Retina (tissue), 1 donor: Measurements from ENCODE around the gene KRT72.
A peak's percentile ranks its signal among the peaks of the same experiment; 100 is the strongest.

ENCODE experiments used
- DNase-seq: peaks from one replicate; pipeline ENCODE4 v3.0.0-alpha.2; 2016

KRT72 gene

GRCh38 chr12:52600941-52601481 is at the start of gene KRT72:
TSS of gene KRT72 (minus strand) at chr12:52601463. CDS start at chr12:52601452, 11 bp downstream.
- peak; percentile 47 for DNase-seq

DNA sequence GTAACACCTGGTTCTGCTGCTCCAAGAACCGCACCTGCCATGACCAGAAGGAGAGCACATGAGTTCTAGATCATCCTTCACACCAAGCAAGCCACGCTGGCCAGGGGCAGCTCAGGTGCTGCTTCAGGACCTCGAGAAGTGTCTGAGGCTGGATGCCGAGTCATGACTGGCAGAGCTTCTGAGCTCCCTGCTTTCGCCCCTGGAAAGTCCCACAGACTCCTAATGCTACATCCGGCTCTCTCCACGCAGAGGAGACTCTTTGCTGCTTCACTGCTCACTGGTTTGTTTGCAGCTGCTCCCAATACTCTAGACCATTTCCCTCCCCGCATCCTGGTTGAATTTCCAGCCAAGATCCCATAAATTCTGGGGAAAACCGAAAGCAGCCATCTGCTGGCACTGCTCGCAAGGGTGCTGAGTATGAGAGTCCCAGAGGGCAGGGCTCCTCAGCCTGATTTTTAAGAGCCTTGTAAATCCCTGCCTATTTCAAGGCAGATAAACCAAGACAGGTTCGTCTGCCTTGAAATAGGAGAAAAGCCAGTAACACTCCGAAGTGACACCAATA is 49.3 kb upstream of the KRT72 start:
- no peak for DNase-seq

DNA sequence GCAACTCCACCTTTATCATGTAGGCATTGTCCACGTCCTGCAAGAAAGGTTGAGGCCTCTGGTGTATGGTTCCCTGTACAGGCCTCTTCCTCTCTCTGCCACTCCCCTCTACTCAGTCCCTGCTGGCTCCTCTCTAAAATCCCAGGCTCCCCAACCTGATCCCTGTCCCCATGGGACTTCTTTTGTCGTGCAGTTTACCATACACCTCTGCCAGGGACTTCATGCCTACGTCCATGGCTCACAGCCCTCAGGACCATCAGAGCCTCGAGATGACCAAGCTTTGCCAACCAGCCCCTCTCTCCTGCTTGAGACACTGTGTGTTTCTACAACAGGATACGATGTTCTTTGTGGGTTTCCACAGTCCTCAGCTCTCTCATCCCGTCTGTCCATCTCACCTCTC is 47.8 kb upstream of the KRT72 start:
- DNase-seq, result no peak

- DNase-seq, result no peak
Measured at GRCh38 chr12:52648012-52648550, 46.8 kb upstream of the KRT72 start.

- DNase-seq, result no peak
Measured at GRCh38 chr12:52647601-52648000, 46.3 kb upstream of the KRT72 start.

- no peak for DNase-seq
Measured at GRCh38 chr12:52646613-52647012, 45.4 kb upstream of the KRT72 start.

- no peak for DNase-seq
Measured at GRCh38 chr12:52645982-52646381, 44.7 kb upstream of the KRT72 start.

- no peak for DNase-seq
Measured at GRCh38 chr12:52645120-52645761, 44.0 kb upstream of the KRT72 start.

GRCh38 chr12:52644078-52644415 is 42.8 kb upstream of the KRT72 start:
- DNase-seq, result no peak

- no peak for DNase-seq
Measured at GRCh38 chr12:52643233-52644077, 42.2 kb upstream of the KRT72 start.

GRCh38 chr12:52641468-52641867 is 40.2 kb upstream of the KRT72 start:
- DNase-seq, result no peak

GRCh38 chr12:52637299-52637698 is 36.0 kb upstream of the KRT72 start:
- DNase-seq, result no peak

- no peak for DNase-seq
Measured at GRCh38 chr12:52636592-52637258, 35.5 kb upstream of the KRT72 start.

DNA sequence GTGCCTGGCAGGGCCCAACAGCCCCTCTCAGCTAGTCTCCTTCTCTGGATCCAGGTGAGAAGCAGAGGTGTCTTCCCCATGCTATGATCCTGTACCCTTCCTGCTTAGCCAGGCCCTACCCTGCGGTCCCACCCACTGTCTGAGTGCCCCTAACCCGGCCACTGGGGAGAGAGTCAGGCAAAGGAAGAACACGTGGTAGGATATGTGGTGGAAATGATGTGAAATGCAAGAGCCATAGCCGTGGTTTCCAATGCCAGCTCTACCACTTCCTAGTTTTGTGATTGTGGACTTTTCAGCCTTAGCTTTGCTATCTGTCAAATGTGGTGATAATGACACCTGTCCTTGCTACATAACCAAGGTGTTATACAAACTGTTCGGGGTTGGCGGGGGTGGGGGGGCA is 34.9 kb upstream of the KRT72 start:
- DNase-seq, result no peak

DNA sequence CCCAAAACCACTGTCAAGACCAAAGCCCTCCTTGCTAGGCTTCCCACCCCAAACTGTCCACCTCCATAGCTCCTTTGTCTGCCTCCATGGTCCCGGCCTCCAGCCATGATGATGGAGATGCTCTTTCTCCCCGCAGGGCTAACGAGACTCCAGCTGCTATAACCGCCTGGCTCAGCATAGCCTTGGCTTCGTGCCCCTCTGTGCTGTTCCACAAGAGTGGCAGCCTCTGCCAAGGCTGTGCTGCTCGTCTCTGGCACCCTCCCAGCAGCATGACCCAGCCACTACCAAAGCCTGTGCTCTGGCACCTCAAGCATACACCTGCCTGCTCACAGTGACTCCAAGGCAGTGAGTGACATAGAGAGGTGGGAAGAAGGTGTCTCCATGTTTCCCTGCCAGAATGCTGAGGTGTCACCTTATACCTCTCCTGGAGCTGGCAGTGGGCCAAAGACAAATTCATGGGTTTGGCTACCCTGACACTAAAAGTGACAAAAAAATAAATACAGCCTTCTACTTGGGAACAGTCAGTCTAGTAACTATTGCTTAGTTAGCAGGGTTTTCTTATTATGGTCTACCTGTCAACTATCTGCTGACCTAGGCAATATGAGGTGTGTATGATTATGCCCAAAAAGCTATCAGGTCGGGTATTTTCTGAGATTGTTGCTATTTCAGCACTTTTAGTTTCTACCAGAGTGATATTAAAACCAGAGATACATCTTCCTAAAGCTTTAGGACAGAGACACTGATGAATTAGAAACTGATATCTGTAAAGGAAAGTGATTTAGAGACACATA is 33.2 kb upstream of the KRT72 start:
- DNase-seq, result no peak

- DNase-seq, result no peak
Measured at GRCh38 chr12:52633383-52633782, 32.1 kb upstream of the KRT72 start.

DNA sequence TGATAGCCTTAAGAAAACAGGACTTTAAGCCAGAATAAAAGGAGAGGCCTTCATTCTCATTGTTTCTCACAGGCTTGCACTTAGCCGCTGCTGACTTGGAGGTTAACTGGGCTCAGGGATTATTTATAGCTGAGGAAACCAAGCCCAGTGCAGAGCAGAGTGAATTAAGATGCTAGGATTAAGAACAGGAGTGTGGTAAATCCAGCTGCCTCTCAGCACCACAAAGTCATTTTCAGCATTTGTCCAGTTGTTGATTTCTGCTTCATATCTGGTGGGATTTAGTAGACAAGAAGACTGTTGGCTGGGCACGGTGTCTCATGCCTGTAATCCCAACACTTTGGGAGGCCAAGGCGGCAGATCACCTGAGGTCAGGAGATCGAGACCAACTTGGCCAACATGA is 31.4 kb upstream of the KRT72 start:
- DNase-seq, result no peak

- no peak for DNase-seq
Measured at GRCh38 chr12:52631676-52632459, 30.6 kb upstream of the KRT72 start.

DNA sequence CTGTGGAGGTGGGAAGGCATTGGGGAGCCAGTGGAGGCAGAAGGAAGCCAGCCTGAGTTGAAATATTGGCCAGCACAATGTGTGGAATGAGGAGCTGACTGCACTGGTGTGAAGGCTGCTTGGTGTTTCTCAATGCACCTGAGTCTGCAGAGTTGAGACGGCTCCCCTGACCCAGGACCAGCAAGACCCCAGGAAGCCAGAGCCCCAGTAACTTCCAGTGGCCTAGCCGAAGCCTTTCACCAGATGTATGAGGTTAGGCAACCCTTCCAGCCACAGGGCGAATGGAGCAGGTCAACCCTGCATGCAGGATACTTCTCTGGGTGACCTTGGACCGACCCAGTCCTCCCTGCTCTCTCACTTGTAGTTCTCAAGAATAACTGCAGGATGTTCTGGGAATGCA is 30.0 kb upstream of the KRT72 start:
- DNase-seq, result no peak

- no peak for DNase-seq
Measured at GRCh38 chr12:52630599-52631200, 29.4 kb upstream of the KRT72 start.

- DNase-seq, result no peak
Measured at GRCh38 chr12:52630008-52630500, 28.8 kb upstream of the KRT72 start.
